Measurements from ENCODE around the gene CLEC19A.
"Not testable (repeated sequence)": the region's sequence is repeated elsewhere in the genome, so short reads cannot be mapped to it uniquely, and the experiment has no call there.

CLEC19A gene

DNA sequence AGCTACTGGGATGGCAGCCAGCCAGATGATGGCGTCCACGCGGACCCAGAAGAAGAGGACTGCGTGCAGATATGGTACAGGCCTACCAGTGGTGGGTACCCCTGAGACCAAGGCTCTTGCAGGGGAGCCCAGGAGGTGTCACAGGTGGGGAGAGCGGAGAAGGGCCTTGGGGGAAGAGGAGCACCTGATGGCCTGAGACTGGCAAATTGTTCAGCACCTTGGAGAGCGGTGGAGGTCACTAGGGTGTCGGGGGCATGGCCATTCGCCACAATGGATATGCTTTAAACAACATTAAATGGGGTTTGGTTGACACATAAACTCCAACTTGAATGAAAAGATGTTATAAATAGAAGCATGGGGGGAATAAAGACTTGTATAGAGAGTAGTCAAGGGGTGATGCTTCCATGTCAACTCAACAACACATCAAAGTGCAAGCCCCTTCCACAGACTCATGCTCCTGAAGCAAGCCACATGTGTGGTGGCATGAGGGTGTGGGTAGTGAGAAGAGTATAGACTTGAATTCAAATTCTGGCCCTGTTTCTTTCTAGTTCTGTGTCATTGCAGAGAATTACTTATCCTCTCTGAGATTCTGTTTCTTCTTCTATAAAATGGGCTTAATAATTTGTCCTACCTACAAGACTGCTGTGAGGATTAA is 22.2 kb downstream of the CLEC19A start:
- no peak for DNase-seq (ENCODE audit: extremely low read depth, low read depth)
- TF ChIP-seq, protein P1, sequence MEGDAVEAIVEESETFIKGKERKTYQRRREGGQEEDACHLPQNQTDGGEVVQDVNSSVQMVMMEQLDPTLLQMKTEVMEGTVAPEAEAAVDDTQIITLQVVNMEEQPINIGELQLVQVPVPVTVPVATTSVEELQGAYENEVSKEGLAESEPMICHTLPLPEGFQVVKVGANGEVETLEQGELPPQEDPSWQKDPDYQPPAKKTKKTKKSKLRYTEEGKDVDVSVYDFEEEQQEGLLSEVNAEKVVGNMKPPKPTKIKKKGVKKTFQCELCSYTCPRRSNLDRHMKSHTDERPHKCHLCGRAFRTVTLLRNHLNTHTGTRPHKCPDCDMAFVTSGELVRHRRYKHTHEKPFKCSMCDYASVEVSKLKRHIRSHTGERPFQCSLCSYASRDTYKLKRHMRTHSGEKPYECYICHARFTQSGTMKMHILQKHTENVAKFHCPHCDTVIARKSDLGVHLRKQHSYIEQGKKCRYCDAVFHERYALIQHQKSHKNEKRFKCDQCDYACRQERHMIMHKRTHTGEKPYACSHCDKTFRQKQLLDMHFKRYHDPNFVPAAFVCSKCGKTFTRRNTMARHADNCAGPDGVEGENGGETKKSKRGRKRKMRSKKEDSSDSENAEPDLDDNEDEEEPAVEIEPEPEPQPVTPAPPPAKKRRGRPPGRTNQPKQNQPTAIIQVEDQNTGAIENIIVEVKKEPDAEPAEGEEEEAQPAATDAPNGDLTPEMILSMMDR (IDR thresholded peaks at IDR 0.05; ENCODE audit: low read depth, low read length, missing control alignments), result no peak
- no peak overlapping the region for H3K4me3 ChIP-seq (replicated peaks; ENCODE audit: low read depth, low read length)

DNA sequence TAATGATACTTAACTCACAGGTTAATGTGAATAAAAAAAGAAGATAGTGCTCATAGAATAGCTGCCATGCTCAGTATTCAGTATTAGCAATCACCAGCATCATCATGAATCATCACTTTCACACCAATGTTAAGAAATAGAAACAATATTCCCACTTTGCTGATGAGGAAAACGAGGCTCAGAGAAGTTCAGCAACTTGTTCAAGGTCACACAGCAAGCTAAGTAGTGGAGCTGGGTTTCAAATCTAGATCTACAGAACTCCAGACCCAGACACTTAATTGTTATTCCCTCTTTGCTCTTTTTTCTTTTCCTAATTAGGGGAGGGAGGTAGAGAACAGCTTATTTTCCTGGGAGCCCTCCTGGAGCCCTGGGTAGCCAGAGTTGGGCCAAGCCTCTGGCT is 22.9 kb downstream of the CLEC19A start:
- no peak for DNase-seq (ENCODE audit: extremely low read depth, low read depth)
- TF ChIP-seq, protein P1 (IDR thresholded peaks at IDR 0.05; ENCODE audit: low read depth, low read length, missing control alignments), result no peak

DNA sequence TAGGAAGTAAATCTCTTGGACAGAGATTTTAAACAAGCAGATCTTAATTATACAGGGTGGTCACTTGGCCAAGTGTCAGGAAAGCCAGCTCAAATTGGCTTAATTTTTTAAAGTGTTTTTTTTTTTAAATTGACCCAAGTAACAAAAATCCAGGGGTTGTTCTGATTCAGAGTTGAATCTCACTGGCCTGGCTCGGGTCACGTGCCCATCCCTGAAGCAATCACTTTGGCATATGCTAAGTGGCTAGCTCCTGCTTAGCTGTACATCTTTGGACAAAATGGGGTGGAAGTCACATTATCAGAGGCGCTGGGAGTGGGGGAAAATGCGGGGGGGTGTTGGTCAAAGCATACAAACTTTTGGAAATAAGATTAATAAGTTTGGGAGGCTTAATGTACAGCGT is 23.6 kb downstream of the CLEC19A start:
- H3K4me3 ChIP-seq (replicated peaks; ENCODE audit: low read depth, low read length), result no peak overlapping the region
- TF ChIP-seq, protein P1 (IDR thresholded peaks at IDR 0.05; ENCODE audit: low read depth, low read length, missing control alignments), result no peak
- no peak for DNase-seq (ENCODE audit: extremely low read depth, low read depth)

More for the DNA sequence above, 22.9 kb downstream of the CLEC19A start:
- no peak overlapping the region for H3K4me3 ChIP-seq (replicated peaks; ENCODE audit: low read depth, low read length)

DNA sequence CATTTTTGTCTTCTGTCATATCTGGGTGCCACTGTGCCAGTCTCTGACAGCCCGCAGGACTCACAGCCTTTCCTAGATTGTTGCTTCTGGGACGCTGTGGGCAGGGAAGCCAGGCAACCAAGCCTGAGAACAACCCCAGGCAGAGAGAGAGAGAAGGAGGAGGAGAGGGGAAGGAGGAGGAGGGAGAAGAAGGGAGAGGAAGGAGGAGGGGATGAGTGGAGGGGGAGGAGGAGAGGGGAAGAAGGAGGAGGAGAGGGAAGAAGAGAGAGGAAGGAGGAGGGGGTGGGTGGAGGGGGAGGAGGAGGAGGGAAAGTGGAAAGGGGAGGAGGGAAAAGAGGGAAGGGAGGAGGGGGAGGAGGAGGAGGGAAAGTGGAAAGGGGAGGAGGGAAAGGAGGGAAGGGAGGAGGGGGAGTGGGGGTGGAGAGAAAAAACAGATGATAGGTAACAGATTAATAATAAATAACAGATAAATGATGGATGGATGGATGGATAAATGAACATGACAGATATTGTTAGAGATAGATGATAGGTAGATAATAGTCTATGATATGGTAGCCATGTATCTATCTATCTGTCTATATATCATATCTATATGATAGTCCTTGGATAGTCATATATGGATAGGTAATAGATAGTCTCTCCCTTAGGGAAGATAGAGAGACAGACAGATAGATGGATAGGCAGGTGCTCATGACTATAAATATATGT is 29.3 kb downstream of the CLEC19A start:
- no peak overlapping the region for H3K4me3 ChIP-seq (replicated peaks; ENCODE audit: low read depth, low read length)
- TF ChIP-seq, protein P1 (IDR thresholded peaks at IDR 0.05; ENCODE audit: low read depth, low read length, missing control alignments), result no peak
- no peak for DNase-seq (ENCODE audit: extremely low read depth, low read depth)

DNA sequence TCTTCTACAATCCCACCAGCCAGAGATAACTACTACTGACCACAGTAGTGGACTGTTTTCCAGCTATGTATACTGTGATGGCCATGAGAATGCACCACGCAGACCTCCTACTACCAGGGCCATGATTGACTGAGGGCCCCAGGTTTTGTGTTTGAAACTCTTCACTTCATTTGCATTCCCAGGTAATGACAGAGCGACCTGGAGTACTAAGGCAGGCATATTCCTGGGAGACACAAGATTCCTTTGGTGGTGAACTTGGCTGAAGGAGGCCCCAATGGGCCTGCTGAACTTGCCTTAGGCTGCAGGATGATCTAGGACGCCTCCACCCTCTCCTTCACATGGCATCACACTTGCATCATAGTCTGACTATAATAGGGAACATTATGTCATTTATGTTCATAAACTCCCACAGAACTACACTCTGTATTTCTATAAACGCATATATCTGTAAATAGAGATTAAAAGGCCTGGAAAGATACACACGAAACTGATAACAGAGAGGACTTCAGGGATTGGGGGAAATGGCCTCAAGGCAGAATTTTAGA is 30.4 kb downstream of the CLEC19A start:
- TF ChIP-seq, protein P1 (IDR thresholded peaks at IDR 0.05; ENCODE audit: low read depth, low read length, missing control alignments), result no peak
- DNase-seq (ENCODE audit: extremely low read depth, low read depth), result no peak
- H3K4me3 ChIP-seq (replicated peaks; ENCODE audit: low read depth, low read length), result no peak overlapping the region

DNA sequence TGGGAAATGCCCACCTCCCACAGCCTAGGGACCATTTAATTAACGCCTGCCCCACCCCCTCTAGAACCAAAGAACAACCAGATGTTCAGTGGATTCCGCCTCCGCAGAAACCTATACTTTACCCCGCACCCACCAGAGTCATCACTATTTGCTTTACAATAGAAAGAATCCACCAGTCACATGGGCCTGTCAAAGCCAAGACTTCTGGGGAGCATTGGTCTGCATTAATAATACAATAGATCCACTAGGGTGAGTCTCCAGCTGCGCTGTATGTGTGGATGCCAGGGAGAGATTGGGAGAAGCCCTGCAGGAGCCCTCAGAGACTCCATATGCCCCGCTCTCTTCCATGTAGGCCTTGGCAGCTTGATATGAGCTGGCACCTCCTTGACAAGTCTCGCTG is 31.3 kb downstream of the CLEC19A start:
- no peak for DNase-seq (ENCODE audit: extremely low read depth, low read depth)
- no peak overlapping the region for H3K4me3 ChIP-seq (replicated peaks; ENCODE audit: low read depth, low read length)
- TF ChIP-seq, protein P1 (IDR thresholded peaks at IDR 0.05; ENCODE audit: low read depth, low read length, missing control alignments), result no peak

DNA sequence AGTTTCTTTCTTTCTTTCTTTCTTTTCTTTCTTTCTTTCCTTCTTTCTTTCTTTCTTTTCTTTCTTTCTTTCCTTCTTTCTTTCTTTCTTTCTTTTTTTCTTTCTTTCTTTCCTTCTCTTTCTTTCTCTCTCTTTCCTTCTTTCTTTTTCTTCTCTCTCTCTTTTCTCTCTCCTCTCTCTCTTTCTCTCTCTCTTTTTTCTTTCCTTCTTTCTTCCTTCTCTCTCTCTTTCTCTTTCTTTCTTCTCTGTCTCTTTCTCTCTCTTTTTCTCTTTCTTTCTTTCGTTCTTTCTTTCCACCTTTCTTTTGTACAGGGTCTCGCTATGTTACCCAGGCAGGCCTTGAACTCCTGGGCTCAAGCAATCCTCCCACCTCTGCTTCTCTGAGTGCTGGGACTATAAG is 35.7 kb downstream of the CLEC19A start:
- H3K4me3 ChIP-seq (replicated peaks; ENCODE audit: low read depth, low read length); DNase-seq (ENCODE audit: extremely low read depth, low read depth): not testable (repeated sequence)
